AG09309 (cell line): Measurements from ENCODE around the gene ACSF3.

ENCODE experiments used
- DNase-seq: peaks from one replicate; pipeline ENCODE4 v3.0.0-alpha.2; 2010; ENCODE audit warnings: low read depth
- H3K4me3 ChIP-seq: 2 replicates; pipeline ENCODE4 v1.5.1; 2011; ENCODE audit warnings: mild to moderate bottlenecking, low read depth, low read length, moderate library complexity; ENCODE audit not compliant: control insufficient read depth
- CTCF ChIP-seq: IDR thresholded peaks from 2 replicates; pipeline ENCODE4 v1.5.1; 2011; ENCODE audit warnings: mild to moderate bottlenecking, low read depth, low read length, inconsistent platforms; ENCODE audit not compliant: insufficient read depth, control insufficient read depth; ENCODE audit errors: missing control alignments

Gene ACSF3

GRCh38 chr16:89167425-89167941 lies 73.8 kb downstream of the ACSF3 start:
- TF ChIP-seq CTCF: peak; percentile 93
- DNase-seq: peak; percentile 7
- H3K4me3 ChIP-seq: no peak overlapping the region

GRCh38 chr16:89168381-89169189 lies 74.9 kb downstream of the ACSF3 start:
- DNase-seq: no peak
- H3K4me3 ChIP-seq: no peak overlapping the region
- no peak for TF ChIP-seq CTCF

GRCh38 chr16:89169778-89170177 lies 76.1 kb downstream of the ACSF3 start:
- no peak for DNase-seq
- no peak for TF ChIP-seq CTCF
- H3K4me3 ChIP-seq: no peak overlapping the region

GRCh38 chr16:89170346-89171215 lies 76.9 kb downstream of the ACSF3 start:
- no peak overlapping the region for H3K4me3 ChIP-seq
- DNase-seq: no peak
- TF ChIP-seq CTCF: no peak

- H3K4me3 ChIP-seq: no peak within 1 kb of the TSS
- peak; percentile 8 for DNase-seq
- TF ChIP-seq CTCF: no peak
Measured at GRCh38 chr16:89171216-89172170, 77.8 kb downstream of the ACSF3 start, which contains the start of gene CDH15. Gene CDH15 (plus strand): TSS chr16:89171748. CDS start chr16:89171832, 84 bp downstream.

- DNase-seq: no peak
- TF ChIP-seq CTCF: no peak
- no peak overlapping the region for H3K4me3 ChIP-seq
Measured at GRCh38 chr16:89172171-89172527, 78.5 kb downstream of the ACSF3 start.
